HL-60/S4 treated with phorbol 12-myristate 13-acetate at 8.2 ng/mL for 4 days and 3 days (cell line): ENCODE measurements around the gene RRAGD.

ENCODE experiments used
- in situ Hi-C: fragments of 300-500 bp; cut with MboI; formaldehyde crosslinking; loops from 2 replicates; pipeline ENCODE4 v1.15.0; 2022; ENCODE audit warnings: low sequenced_read_pairs

The RRAGD gene

GRCh38 chr6:89412071-89413005, at the start of gene RRAGD:
Gene RRAGD, minus strand, starts transcription at chr6:89412273. Its CDS starts 280 bp downstream, at chr6:89411993.
- in situ Hi-C loops = no loop called here

GRCh38 chr6:89460713-89461112, 48.6 kb upstream of the RRAGD start:
- in situ Hi-C loops = no loop called here

GRCh38 chr6:89459501-89459900, 47.4 kb upstream of the RRAGD start:
- in situ Hi-C loops = no loop called here

GRCh38 chr6:89458704-89459103, 46.6 kb upstream of the RRAGD start:
- in situ Hi-C loops = no loop called here

GRCh38 chr6:89454300-89454699, 42.2 kb upstream of the RRAGD start:
- in situ Hi-C loops = no loop called here

- in situ Hi-C loops = no loop called here
Observed at GRCh38 chr6:89452281-89452680, 40.2 kb upstream of the RRAGD start.

GRCh38 chr6:89449193-89449592, 37.1 kb upstream of the RRAGD start:
- in situ Hi-C loops = no loop called here

GRCh38 chr6:89443658-89444057, 31.6 kb upstream of the RRAGD start:
- in situ Hi-C loops = no loop called here

GRCh38 chr6:89440200-89440599, 28.1 kb upstream of the RRAGD start:
- in situ Hi-C loops = no loop called here

- in situ Hi-C loops = no loop called here
Observed at GRCh38 chr6:89439014-89439413, 26.9 kb upstream of the RRAGD start.

GRCh38 chr6:89438248-89438647, 26.2 kb upstream of the RRAGD start:
- in situ Hi-C loops = no loop called here

GRCh38 chr6:89436226-89436625, 24.2 kb upstream of the RRAGD start:
- in situ Hi-C loops = no loop called here

GRCh38 chr6:89434954-89435353, 22.9 kb upstream of the RRAGD start:
- in situ Hi-C loops = no loop called here

GRCh38 chr6:89434150-89434499, 22.1 kb upstream of the RRAGD start:
- in situ Hi-C loops = no loop called here

- in situ Hi-C loops = no loop called here
Observed at GRCh38 chr6:89433252-89434149, 21.4 kb upstream of the RRAGD start.

GRCh38 chr6:89432875-89433251, 20.8 kb upstream of the RRAGD start, which contains the start of gene ANKRD6:
Gene ANKRD6, plus strand, starts transcription at chr6:89433152. Its CDS starts 133,825 bp downstream, at chr6:89566977.
- in situ Hi-C loops = no loop called here

GRCh38 chr6:89430201-89430962, 18.3 kb upstream of the RRAGD start:
- in situ Hi-C loops = no loop called here

GRCh38 chr6:89416796-89417195, 4.7 kb upstream of the RRAGD start:
- in situ Hi-C loops = no loop called here

GRCh38 chr6:89415185-89415584, 3.1 kb upstream of the RRAGD start:
- in situ Hi-C loops = no loop called here

- in situ Hi-C loops = no loop called here
Observed at GRCh38 chr6:89414215-89414614, 2.1 kb upstream of the RRAGD start.

- in situ Hi-C loops = no loop called here
Observed at GRCh38 chr6:89413006-89413400, 930 bp upstream of the RRAGD start.
